Activated T-cell treated with anti-CD3 and anti-CD28 coated beads, Interleukin-2, amount 50 U/mL, for 24 hours (primary cell): ENCODE data around the gene SRRD.
"Not testable (repeated sequence)": the region's sequence is repeated elsewhere in the genome, so short reads cannot be mapped to it uniquely, and the experiment has no call there.

Source experiments
- DNase-seq: peaks from one replicate; pipeline ENCODE4 v3.0.0-alpha.2; 2020
- H3K27ac Mint-ChIP-seq: 2 replicates; pipeline ENCODE4 v1.8.0; 2020; ENCODE audit warnings: mild to moderate bottlenecking, mixed read lengths
- H3K27me3 Mint-ChIP-seq: 2 replicates; pipeline ENCODE4 v1.8.0; 2020; ENCODE audit warnings: mixed read lengths
- H3K36me3 Mint-ChIP-seq: 2 replicates; pipeline ENCODE4 v1.8.0; 2020; ENCODE audit warnings: low read depth, mixed read lengths
- H3K4me1 Mint-ChIP-seq: 2 replicates; pipeline ENCODE4 v1.8.0; 2020; ENCODE audit warnings: low read depth, mixed read lengths
- H3K4me3 Mint-ChIP-seq: 2 replicates; pipeline ENCODE4 v1.8.0; 2020; ENCODE audit warnings: mild to moderate bottlenecking, moderate library complexity, mixed read lengths
- H3K9me3 Mint-ChIP-seq: 2 replicates; pipeline ENCODE4 v1.8.0; 2020; ENCODE audit warnings: mixed read lengths

Gene SRRD, protein sequence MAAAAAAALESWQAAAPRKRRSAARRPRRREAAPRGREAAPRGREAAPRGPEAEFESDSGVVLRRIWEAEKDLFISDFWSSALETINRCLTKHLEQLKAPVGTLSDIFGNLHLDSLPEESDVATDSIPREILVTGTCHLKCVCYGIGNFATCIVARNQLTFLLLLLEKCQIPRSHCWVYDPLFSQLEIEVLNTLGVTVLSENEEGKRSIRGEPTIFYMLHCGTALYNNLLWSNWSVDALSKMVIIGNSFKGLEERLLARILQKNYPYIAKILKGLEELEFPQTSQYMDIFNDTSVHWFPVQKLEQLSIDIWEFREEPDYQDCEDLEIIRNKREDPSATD

GRCh38 chr22:26483439-26484359, at the start of gene SRRD, which contains the start of gene HPS4:
Gene SRRD (plus strand): TSS chr22:26483877. CDS start chr22:26483891, 14 bp downstream.
Gene HPS4 (minus strand): TSS chr22:26483783. CDS start chr22:26481762, 2,021 bp downstream.
- Mint-ChIP-seq H3K27me3 (no peaks in the 10 kb centered on the region), H3K27ac (peak within 1 kb of the TSS; percentile 98), H3K9me3 (no peaks in the 10 kb centered on the region), H3K4me1 (peaks cover 68% of the 10 kb centered on the region), H3K4me3 (peak within 1 kb of the TSS; percentile 96), H3K36me3 (peaks cover 67% of the 10 kb centered on the region)
- peak; percentile 97 for DNase-seq

- Mint-ChIP-seq H3K9me3 (no peaks in the 10 kb centered on the region), H3K4me3 (no peak overlapping the region), H3K4me1 (peaks cover 48% of the 10 kb centered on the region), H3K36me3 (peaks cover 48% of the 10 kb centered on the region), H3K27ac (no peak overlapping the region), H3K27me3 (no peaks in the 10 kb centered on the region)
- no peak for DNase-seq
Measured at GRCh38 chr22:26435327-26436093, 48.2 kb upstream of the SRRD start.

GRCh38 chr22:26436903-26437515, 46.7 kb upstream of the SRRD start:
- Mint-ChIP-seq H3K9me3 (no peaks in the 10 kb centered on the region), H3K4me1 (peaks cover 33% of the 10 kb centered on the region), H3K27me3 (no peaks in the 10 kb centered on the region), H3K4me3 (no peak overlapping the region), H3K27ac (peak overlapping the region; percentile 22), H3K36me3 (peaks cover 55% of the 10 kb centered on the region)
- no peak for DNase-seq

DNA sequence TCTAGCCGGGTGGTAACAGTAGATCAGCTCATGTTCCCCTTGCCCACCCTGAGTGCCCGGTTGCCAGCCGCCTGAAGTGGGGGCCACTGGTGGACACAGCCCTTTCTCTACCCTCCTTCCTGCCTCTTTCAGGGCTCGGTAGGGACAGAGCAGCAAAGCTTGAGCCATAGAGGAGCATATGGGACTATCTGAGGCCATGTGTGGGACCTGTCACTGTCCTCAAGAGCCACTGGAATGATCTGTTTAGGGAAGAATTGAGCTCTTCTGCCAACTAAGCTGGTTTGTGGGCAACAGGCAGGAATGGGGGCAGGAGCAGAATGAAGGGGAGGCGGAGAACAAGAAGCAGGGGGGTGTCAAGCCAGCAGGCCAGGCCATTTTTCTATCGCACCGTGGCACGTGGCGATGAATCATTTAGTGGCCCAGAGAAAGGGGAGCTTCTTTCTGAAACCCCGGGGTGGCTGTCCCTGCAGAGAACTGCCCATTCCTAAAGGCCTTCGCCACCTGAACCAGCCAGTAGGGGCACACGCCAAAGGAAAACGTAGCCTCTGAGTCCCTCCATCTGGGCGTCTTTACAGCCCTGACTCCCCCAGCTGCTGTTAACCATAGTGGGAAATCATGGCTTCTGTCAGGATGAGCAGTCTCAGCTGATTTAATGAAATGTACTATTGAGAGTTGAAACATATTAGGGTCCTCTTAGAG, 45.8 kb upstream of the SRRD start:
- peaks cover 58% of the 10 kb centered on the region for H3K36me3 Mint-ChIP-seq
- H3K4me1 Mint-ChIP-seq = peaks cover 25% of the 10 kb centered on the region

GRCh38 chr22:26438776-26439175, 44.9 kb upstream of the SRRD start:
- H3K4me3 Mint-ChIP-seq, H3K9me3 Mint-ChIP-seq, H3K27me3 Mint-ChIP-seq, H3K27ac Mint-ChIP-seq, DNase-seq: not testable (repeated sequence)
- Mint-ChIP-seq H3K36me3 (peaks cover 55% of the 10 kb centered on the region), H3K4me1 (peaks cover 24% of the 10 kb centered on the region)

More for the DNA sequence above, 45.8 kb upstream of the SRRD start:
- no peak for DNase-seq
- H3K9me3 Mint-ChIP-seq = no peaks in the 10 kb centered on the region
- H3K27me3 Mint-ChIP-seq = no peaks in the 10 kb centered on the region
- H3K4me3 Mint-ChIP-seq = no peak overlapping the region
- H3K27ac Mint-ChIP-seq = no peak overlapping the region

DNA sequence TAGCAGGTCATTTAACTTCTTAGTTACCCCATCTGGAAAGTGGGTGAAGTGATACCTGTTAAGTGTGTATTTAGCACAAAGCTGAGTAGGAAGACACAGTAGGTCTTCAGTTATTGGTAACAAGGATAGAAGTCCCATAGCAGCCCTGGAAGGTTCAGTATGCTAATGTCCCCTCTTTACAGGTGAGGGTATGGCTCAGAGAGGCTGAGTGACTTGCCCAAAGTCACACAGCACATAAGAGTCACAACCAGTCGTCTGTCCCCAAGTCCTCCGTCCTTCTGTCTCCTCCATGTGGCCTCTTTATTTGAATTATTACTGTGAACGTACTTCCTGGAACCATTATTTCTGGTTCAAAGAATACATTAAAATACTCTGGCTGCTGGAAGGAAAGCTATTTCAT, 44.1 kb upstream of the SRRD start:
- no peak overlapping the region for H3K27ac Mint-ChIP-seq
- no peak for DNase-seq
- H3K36me3 Mint-ChIP-seq = peaks cover 54% of the 10 kb centered on the region
- no peak overlapping the region for H3K4me3 Mint-ChIP-seq
- no peaks in the 10 kb centered on the region for H3K27me3 Mint-ChIP-seq
- peaks cover 24% of the 10 kb centered on the region for H3K4me1 Mint-ChIP-seq
- no peaks in the 10 kb centered on the region for H3K9me3 Mint-ChIP-seq

GRCh38 chr22:26442086-26442756, 41.5 kb upstream of the SRRD start:
- no peaks in the 10 kb centered on the region for H3K9me3 Mint-ChIP-seq
- no peaks in the 10 kb centered on the region for H3K27me3 Mint-ChIP-seq
- DNase-seq = no peak
- H3K4me3 Mint-ChIP-seq = no peak overlapping the region
- peaks cover 1% of the 10 kb centered on the region for H3K4me1 Mint-ChIP-seq
- no peak overlapping the region for H3K27ac Mint-ChIP-seq
- peaks cover 36% of the 10 kb centered on the region for H3K36me3 Mint-ChIP-seq

- no peaks in the 10 kb centered on the region for H3K27me3 Mint-ChIP-seq
- H3K36me3 Mint-ChIP-seq = peaks cover 35% of the 10 kb centered on the region
- no peak overlapping the region for H3K27ac Mint-ChIP-seq
- DNase-seq = no peak
- no peak overlapping the region for H3K4me3 Mint-ChIP-seq
- no peaks in the 10 kb centered on the region for H3K9me3 Mint-ChIP-seq
- H3K4me1 Mint-ChIP-seq = no peaks in the 10 kb centered on the region
Measured at GRCh38 chr22:26443901-26444690, 39.6 kb upstream of the SRRD start.

GRCh38 chr22:26444777-26445176, 38.9 kb upstream of the SRRD start:
- Mint-ChIP-seq H3K4me1 (no peaks in the 10 kb centered on the region), H3K36me3 (peaks cover 36% of the 10 kb centered on the region), H3K27me3 (no peaks in the 10 kb centered on the region), H3K9me3 (no peaks in the 10 kb centered on the region), H3K27ac (no peak overlapping the region), H3K4me3 (no peak overlapping the region)
- no peak for DNase-seq

DNA sequence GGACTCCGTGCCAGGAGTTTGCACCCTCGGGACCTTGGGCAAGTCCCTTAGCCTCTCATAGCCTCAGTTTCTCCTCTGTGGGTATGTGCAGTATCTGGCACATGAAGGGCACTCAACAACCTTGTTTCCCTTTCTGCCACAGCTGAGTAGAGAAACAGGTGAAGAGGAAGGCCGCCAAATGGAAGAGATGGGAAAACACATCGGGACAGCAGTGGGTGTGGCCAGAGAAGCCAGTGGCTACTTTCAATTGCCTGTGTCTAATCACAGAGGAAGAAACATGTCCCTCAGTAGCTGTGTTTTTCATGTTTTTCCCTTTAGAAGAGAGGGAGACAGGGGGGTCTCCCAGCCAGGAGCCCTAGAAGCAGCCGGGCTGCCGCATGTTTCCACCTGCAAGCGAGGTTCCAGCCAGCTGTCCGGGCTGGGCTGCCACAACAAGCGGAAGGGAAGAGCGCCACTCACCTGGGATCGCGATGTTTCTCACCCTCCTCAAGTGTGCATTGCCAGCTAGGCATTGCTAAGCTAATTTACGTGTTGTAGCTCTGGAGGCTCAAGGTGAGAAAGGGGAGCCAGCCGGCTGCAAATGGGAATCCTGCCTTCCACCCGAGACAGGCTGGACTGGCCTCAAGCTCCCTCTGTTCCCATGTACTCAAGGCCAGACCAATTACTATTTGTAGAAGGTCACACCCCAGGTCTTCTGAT, 38.0 kb upstream of the SRRD start:
- H3K4me1 Mint-ChIP-seq = no peaks in the 10 kb centered on the region
- no peak overlapping the region for H3K4me3 Mint-ChIP-seq
- DNase-seq = no peak
- H3K27me3 Mint-ChIP-seq = no peaks in the 10 kb centered on the region
- H3K9me3 Mint-ChIP-seq = no peaks in the 10 kb centered on the region
- H3K27ac Mint-ChIP-seq = no peak overlapping the region
- H3K36me3 Mint-ChIP-seq = peaks cover 42% of the 10 kb centered on the region

DNA sequence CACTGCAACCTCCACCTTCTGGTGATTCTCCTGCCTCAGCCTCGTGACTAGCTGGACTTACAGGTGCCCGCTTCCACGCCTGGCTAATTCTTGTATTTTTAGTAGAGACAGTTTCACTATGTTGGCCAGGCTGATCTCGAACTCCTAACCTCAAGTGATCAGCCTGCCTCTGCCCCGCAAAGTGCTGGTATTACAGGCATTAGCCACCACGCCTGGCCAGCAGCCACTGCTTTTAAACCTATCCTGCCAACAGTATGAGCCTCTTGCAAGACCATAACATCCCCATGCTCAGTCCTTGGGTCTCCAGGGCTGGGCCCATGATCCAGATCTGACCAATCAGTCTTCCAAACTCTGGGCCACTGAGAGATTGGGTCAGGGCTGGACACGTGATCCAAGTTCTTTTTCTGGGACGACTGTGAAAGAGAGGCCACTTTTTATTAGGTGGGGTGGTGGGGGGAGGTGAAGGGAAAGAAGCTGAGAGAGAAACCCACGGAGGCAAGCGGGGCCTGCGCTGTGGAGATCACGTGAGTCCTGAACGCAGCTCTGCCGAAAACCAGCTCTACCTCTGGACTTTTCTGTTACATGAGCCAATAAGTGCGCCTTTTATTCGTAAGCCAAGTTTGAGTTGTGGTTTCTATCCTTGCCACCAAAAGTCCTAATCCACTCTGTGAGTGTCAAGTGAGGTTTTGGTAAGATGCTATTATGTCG, 36.7 kb upstream of the SRRD start:
- Mint-ChIP-seq H3K27ac (peak overlapping the region; percentile 3), H3K4me3 (no peak overlapping the region), H3K9me3 (no peaks in the 10 kb centered on the region), H3K4me1 (no peaks in the 10 kb centered on the region), H3K36me3 (peaks cover 50% of the 10 kb centered on the region), H3K27me3 (no peaks in the 10 kb centered on the region)
- no peak for DNase-seq
